HL-60 (cell line): ENCODE data around the gene DHDDS.
"Not testable (repeated sequence)": the region's sequence is repeated elsewhere in the genome, so short reads cannot be mapped to it uniquely, and the experiment has no call there.

ENCODE experiments used
- DNase-seq, 2 experiments: peaks; one replicate each; pipeline ENCODE4 v3.0.0-alpha.2; 2010 to 2020; ENCODE audit warnings: low read depth in 1 of 2, low spot score in 1 of 2
- H3K27ac ChIP-seq: fragments of 250-450 bp; sonication (Bioruptor Pico); replicated peaks from 2 replicates; pipeline ENCODE4 v1.5.1; 2020; ENCODE audit warnings: mild to moderate bottlenecking, moderate library complexity
- H3K27me3 ChIP-seq: fragments of 250-450 bp; sonication (Bioruptor Pico); 2 replicates; pipeline ENCODE4 v1.5.1; 2021; ENCODE audit warnings: mild to moderate bottlenecking, moderate library complexity; ENCODE audit not compliant: insufficient read depth, poor library complexity, severe bottlenecking
- H3K4me3 ChIP-seq: replicated peaks from 2 replicates; pipeline ENCODE4 v1.5.1; 2011; ENCODE audit warnings: mild to moderate bottlenecking, control low read depth, low read length; ENCODE audit not compliant: insufficient read depth
- CTCF ChIP-seq: IDR thresholded peaks from one replicate; pipeline ENCODE4 v1.5.1; 2011; ENCODE audit warnings: low read length, control low read depth, inconsistent platforms; ENCODE audit not compliant: insufficient read depth
- GABPA ChIP-seq: IDR thresholded peaks from 2 replicates; pipeline ENCODE4 v1.6.1; 2012; ENCODE audit warnings: low read depth
- POLR2AphosphoS5 ChIP-seq: IDR thresholded peaks from 2 replicates; pipeline ENCODE4 v1.6.1; 2012; ENCODE audit warnings: low read depth
- REST ChIP-seq: IDR thresholded peaks from 2 replicates; pipeline ENCODE4 v1.6.1; 2012; ENCODE audit warnings: low read depth; ENCODE audit not compliant: insufficient replicate concordance
- SPI1 ChIP-seq: IDR thresholded peaks from 2 replicates; pipeline ENCODE4 v1.6.1; 2012; ENCODE audit warnings: low read depth, mild to moderate bottlenecking, borderline replicate concordance
- long read RNA-seq: library from polyadenylated mRNA; unstranded; transcript quantifications from one replicate; pipeline ENCODE4 v2.0.0, GENCODE V29; 2020

The DHDDS gene, protein sequence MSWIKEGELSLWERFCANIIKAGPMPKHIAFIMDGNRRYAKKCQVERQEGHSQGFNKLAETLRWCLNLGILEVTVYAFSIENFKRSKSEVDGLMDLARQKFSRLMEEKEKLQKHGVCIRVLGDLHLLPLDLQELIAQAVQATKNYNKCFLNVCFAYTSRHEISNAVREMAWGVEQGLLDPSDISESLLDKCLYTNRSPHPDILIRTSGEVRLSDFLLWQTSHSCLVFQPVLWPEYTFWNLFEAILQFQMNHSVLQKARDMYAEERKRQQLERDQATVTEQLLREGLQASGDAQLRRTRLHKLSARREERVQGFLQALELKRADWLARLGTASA
- long read RNA-seq, transcript DHDDS-201 (9 exons, 1,403 nt) = major isoform, 26 of 72 reads
- long read RNA-seq, transcript DHDDS-202 (9 exons, 3,245 nt) = minor isoform, 11 of 72 reads
- long read RNA-seq, partial matches to known transcripts = 6 of 72 reads
- long read RNA-seq, other reads (novel, unspliced or antisense) = 26 of 72 reads

DNA sequence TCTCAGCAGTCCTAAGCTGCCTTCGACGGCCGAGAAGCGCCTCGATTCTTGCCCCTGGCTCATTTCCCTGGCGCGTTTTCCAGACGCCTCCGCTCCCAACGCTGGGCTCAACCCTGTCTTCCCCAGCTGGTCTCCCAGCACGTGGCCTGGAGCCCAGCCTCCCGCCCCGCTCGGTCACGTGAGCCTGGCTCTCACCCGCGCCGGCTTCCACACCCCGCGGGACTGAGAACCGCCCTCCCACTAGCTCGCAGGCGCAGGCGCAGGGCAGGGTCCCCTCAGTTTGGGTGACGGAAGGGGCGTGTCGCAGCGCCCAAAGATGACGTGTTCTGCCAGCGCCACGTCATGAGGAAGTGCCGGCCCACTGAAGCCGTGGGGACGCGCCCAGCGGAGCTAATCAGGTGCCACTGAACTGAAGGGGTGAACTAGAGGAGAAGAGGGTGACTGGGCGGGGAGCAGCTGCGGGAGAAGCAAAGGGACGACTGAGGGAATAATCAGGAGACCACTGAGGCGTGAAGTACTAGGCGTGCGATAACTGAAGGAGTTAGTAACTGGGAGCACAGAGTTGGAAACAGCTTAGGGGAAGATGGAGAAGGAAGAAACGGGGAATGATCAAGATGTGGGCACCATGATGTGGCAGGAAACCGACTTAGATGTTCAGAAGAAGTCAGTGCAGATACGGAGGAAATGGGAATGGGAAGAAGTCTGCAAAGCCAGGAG is at the start of gene DHDDS:
Gene DHDDS, plus strand, starts transcription at position 343 of the 717 bp plus-strand sequence. CDS start 625 bp downstream, outside the sequence.
- H3K27me3 ChIP-seq = no peaks in the 10 kb centered on the region
- TF ChIP-seq GABPA (no peak), SPI1 (peak; percentile 86; the same call in 1 of the 2 replicates), POLR2AphosphoS5 (peak; percentile 91)
- H3K27ac ChIP-seq = peak within 1 kb of the TSS; percentile 66
- peak within 1 kb of the TSS; percentile 74 for H3K4me3 ChIP-seq
- peak; percentile 98 to 99 for DNase-seq

- no peak for DNase-seq
- no peak overlapping the region for H3K4me3 ChIP-seq
- TF ChIP-seq SPI1 (no peak), REST (no peak)
- H3K27me3 ChIP-seq = no peaks in the 10 kb centered on the region
- H3K27ac ChIP-seq = no peak overlapping the region
Observed at GRCh38 chr1:26384076-26384475, 48.0 kb upstream of the DHDDS start.

DNA sequence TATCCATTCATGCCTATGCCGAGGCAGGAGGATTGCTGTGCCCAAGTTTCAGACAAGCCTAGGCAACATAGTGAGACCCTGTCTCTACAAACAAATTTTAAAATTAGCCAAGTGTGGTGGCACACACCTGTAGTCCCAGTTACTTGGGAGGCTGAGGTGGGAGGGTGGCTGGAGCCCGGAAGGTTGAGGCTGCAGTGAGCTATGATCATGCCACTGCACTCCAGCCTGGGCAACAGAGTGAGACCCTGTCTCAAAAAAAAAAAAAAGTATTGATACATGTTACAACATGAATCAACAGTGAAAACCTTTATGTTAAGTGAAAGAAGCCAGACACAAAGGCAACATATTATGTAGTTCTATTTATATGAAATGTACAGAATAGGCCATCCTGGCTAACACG is 47.1 kb upstream of the DHDDS start:
- not testable (repeated sequence) for H3K27ac ChIP-seq, H3K4me3 ChIP-seq, DNase-seq, H3K27me3 ChIP-seq

- TF ChIP-seq REST (no peak), CTCF (no peak), GABPA (no peak)
- no peaks in the 10 kb centered on the region for H3K27me3 ChIP-seq
- H3K4me3 ChIP-seq = no peak overlapping the region
- H3K27ac ChIP-seq = no peak overlapping the region
- peak in 1 of 2 experiments; percentile 23 for DNase-seq
Observed at GRCh38 chr1:26387447-26387846, 44.7 kb upstream of the DHDDS start.

DNA sequence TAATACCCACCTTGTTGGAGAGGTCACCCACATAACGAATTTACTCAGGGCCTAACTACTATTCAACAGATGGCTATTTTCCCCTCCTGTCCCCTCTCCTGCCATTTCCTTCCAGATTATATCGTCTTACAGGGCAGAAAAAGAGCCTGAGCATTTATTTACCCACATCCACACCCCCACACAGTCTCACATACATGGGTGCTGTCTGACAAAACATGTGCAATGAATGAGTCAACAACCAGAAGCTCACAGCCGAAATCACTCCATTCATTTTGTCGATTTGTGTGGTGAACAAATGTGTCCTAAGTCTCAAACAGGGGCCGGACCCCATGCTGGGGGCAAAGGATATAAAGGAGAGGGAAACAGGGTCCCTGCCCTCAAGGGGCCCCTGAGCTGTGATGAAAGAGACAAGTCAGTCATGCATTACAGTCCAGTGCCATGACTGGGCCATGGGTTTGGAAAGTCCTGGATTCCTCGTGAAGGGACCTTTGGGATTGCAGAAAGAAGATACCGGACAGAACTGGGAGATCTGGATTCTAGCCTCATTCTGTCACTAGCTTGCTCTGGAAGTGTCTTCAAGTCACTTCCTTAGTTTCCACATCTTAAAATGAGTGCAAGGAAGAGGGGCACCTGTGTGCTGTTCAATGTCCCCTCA is 43.2 kb upstream of the DHDDS start:
- Histone ChIP-seq H3K27ac (no peak overlapping the region), H3K4me3 (no peak overlapping the region), H3K27me3 (no peaks in the 10 kb centered on the region)
- DNase-seq = no peak
- no peak for TF ChIP-seq REST
- no peak for TF ChIP-seq POLR2AphosphoS5
- no peak for TF ChIP-seq GABPA
- no peak for TF ChIP-seq SPI1
- no peak for TF ChIP-seq CTCF
